ENCODE data around the gene MMP14. TPM values are rescaled to one million over a fixed set of nuclear protein-coding genes. Genes with fewer than 3 reads are reported as not detected.
"Not testable (repeated sequence)": the region's sequence is repeated elsewhere in the genome, so short reads cannot be mapped to it uniquely, and the experiment has no call there.

MMP14 gene
- total and polyA plus RNA-seq, 3 experiments from 2014 or later = 1.4 to 1.7 TPM; not detected in 1

- not testable (repeated sequence) for H3K9me3 Mint-ChIP-seq; DNase-seq; H3K36me3 Mint-ChIP-seq; H3K36me3 ChIP-seq (ENCODE audit: insufficient read depth, low read length); H3K27ac ChIP-seq (ENCODE audit: low read depth, low read length); H3K27me3 ChIP-seq (ENCODE audit: insufficient read depth, low read length, poor library complexity, severe bottlenecking); H3K4me3 Mint-ChIP-seq; H3K27ac Mint-ChIP-seq; H3K9me3 ChIP-seq (ENCODE audit: low read length); H3K4me3 ChIP-seq (ENCODE audit: low read length)
- H3K27me3 Mint-ChIP-seq = peaks cover 10 to 26% of the 10 kb centered on the region in 2 donors
- ChIA-PET CTCF (interaction anchor here (0.6 to 8.2 kb wide), 23 partner anchors 9 to 285 kb away, joined by 3 to 149 read pairs (median 7); partner anchors contain the start of genes DAD1, LRP10, MRPL52 and OXA1L), POLR2A (interaction anchor here (1.5 kb wide), 1 partner anchor 29 kb away, joined by 5 read pairs; no protein-coding TSS in a partner anchor)
- peaks cover 4 to 12% (median 12%) of the 10 kb centered on the region in 3 donors for H3K4me1 Mint-ChIP-seq
- peaks cover 12% of the 10 kb centered on the region for H3K4me1 ChIP-seq (ENCODE audit: insufficient read depth, low read length)
These were observed 15.8 kb downstream of the MMP14 start for GRCh38 chr14:22852178-22852577.

GRCh38 chr14:22852599-22852939 is 16.2 kb downstream of the MMP14 start:
- Histone ChIP-seq H3K27me3 (ENCODE audit: insufficient read depth, low read length, poor library complexity, severe bottlenecking) (peaks cover 6% of the 10 kb centered on the region), H3K4me3 (ENCODE audit: low read length) (no peak overlapping the region), H3K36me3 (ENCODE audit: insufficient read depth, low read length) (no peaks in the 10 kb centered on the region), H3K9me3 (ENCODE audit: low read length) (no peaks in the 10 kb centered on the region), H3K4me1 (ENCODE audit: insufficient read depth, low read length) (peaks cover 12% of the 10 kb centered on the region), H3K27ac (ENCODE audit: low read depth, low read length) (no peak overlapping the region)
- Mint-ChIP-seq H3K27me3 (peaks cover 10 to 29% of the 10 kb centered on the region in 2 donors), H3K9me3 (no peaks in the 10 kb centered on the region), H3K36me3 (no peaks in the 10 kb centered on the region), H3K27ac (no peak overlapping the region), H3K4me1 (peaks cover 4 to 13% (median 12%) of the 10 kb centered on the region in 3 donors), H3K4me3 (no peak overlapping the region)
- DNase-seq = no peak
- POLR2A ChIA-PET = interaction anchor here (1.0 to 1.5 kb wide), 2 partner anchors 26 to 29 kb away, joined by 4 to 5 read pairs; no protein-coding TSS in a partner anchor
- CTCF ChIA-PET = interaction anchor here (0.6 to 8.2 kb wide), 27 partner anchors 8 to 1028 kb away, joined by 3 to 149 read pairs (median 5); partner anchors contain the start of genes DAD1, LRP10, MRPL52 and OXA1L

- Mint-ChIP-seq H3K27ac (peak overlapping the region in 5 of 8 donors; percentile 18 to 95 (median 72)), H3K27me3 (peaks cover 6 to 24% of the 10 kb centered on the region in 2 donors), H3K36me3 (no peaks in the 10 kb centered on the region), H3K9me3 (no peaks in the 10 kb centered on the region), H3K4me1 (peaks cover 7 to 19% (median 16%) of the 10 kb centered on the region in 3 donors), H3K4me3 (peak overlapping the region; percentile 25 to 87 (median 82))
- ChIA-PET CTCF (interaction anchor here (0.6 to 8.2 kb wide), 32 partner anchors 8 to 1028 kb away, joined by 3 to 149 read pairs (median 5); partner anchors contain the start of genes DAD1, LRP10, MRPL52 and OXA1L), POLR2A (interaction anchor here (1.0 to 1.5 kb wide), 2 partner anchors 26 to 30 kb away, joined by 4 to 5 read pairs; no protein-coding TSS in a partner anchor)
- Histone ChIP-seq H3K4me1 (ENCODE audit: insufficient read depth, low read length) (peaks cover 15% of the 10 kb centered on the region), H3K36me3 (ENCODE audit: insufficient read depth, low read length) (no peaks in the 10 kb centered on the region), H3K27ac (ENCODE audit: low read depth, low read length) (peak overlapping the region; percentile 67), H3K9me3 (ENCODE audit: low read length) (no peaks in the 10 kb centered on the region), H3K4me3 (ENCODE audit: low read length) (peak overlapping the region; percentile 90), H3K27me3 (ENCODE audit: insufficient read depth, low read length, poor library complexity, severe bottlenecking) (peaks cover 6% of the 10 kb centered on the region)
- DNase-seq = peak; percentile 79 to 91 (median 84)
These were observed 16.8 kb downstream of the MMP14 start for GRCh38 chr14:22852940-22853767.

DNA sequence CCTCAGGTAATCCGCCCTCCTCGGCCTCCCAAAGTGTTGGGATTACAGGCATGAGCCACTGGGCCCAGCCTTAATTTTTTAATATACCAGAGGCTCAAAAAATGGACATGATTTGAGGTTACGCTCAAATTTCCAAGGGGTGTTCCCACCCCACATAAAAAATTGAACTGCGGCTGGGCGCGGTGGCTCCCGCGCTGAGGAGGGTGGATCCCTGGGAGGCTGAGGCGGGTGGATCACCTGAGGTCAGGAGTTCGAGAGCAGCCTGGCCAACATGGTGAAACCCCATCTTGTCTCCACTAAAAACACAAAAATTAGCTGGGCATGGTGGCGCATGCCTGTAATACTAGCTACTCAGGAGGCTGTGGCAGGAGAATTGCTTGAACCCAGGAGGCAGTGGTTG is 17.9 kb downstream of the MMP14 start:
- H3K27me3 ChIP-seq (ENCODE audit: insufficient read depth, low read length, poor library complexity, severe bottlenecking); H3K4me3 Mint-ChIP-seq; H3K4me3 ChIP-seq (ENCODE audit: low read length); H3K27ac Mint-ChIP-seq; H3K36me3 ChIP-seq (ENCODE audit: insufficient read depth, low read length); H3K9me3 Mint-ChIP-seq; H3K36me3 Mint-ChIP-seq; POLR2A ChIA-PET; H3K9me3 ChIP-seq (ENCODE audit: low read length); H3K27ac ChIP-seq (ENCODE audit: low read depth, low read length); DNase-seq: not testable (repeated sequence)
- CTCF ChIA-PET = interaction anchor here (0.8 to 8.2 kb wide), 18 partner anchors 9 to 298 kb away, joined by 3 to 149 read pairs (median 9); partner anchors contain the start of genes AJUBA, DAD1, LRP10 and MRPL52
- H3K4me1 ChIP-seq (ENCODE audit: insufficient read depth, low read length) = peaks cover 26% of the 10 kb centered on the region
- Mint-ChIP-seq H3K27me3 (peaks cover 15 to 28% of the 10 kb centered on the region in 2 donors), H3K4me1 (peaks cover 15 to 28% (median 24%) of the 10 kb centered on the region in 3 donors)

DNA sequence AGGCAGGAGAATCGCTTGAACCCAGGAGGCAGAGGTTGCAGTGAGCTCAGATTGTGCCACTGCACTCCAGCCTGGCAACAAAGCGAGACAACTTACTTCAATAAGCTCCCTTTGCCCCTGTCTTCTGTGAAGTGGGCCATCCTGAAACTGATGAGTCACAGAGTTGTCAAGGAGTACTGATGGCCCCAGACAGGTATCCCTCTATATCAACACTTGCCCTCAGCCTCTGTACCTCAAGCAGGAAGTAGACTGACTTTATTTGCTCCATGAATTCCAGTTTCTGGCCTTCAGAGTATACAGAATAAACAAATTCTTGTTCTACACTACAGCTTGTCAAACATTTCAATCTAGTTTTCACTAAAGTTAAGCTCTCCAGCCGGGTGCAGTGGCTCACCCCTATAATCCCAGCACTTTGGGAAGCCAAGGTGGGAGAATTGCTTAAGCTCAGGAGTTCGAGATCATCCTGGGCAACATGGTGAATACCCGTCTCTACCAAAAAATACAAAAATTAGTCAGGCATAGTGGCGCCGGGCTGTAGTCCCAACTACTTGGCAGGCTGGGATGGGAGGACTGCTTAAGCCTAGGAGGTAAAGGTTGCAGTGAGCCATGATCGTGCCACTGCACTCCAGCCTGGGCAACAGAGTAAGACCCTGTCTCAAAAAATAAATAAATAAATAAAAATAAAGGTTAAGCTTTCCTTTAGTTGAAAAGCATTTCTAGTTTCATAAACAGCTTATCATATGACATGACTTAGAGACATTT is 18.8 kb downstream of the MMP14 start:
- peaks cover 6% of the 10 kb centered on the region for H3K27me3 ChIP-seq (ENCODE audit: insufficient read depth, low read length, poor library complexity, severe bottlenecking)
- no peaks in the 10 kb centered on the region for H3K36me3 Mint-ChIP-seq
- POLR2A ChIA-PET = interaction anchor here (0.5 to 0.7 kb wide), 2 partner anchors 16 to 57 kb away, joined by 3 to 5 read pairs; no protein-coding TSS in a partner anchor
- H3K9me3 Mint-ChIP-seq = no peaks in the 10 kb centered on the region
- H3K4me3 Mint-ChIP-seq = no peak overlapping the region
- no peaks in the 10 kb centered on the region for H3K9me3 ChIP-seq (ENCODE audit: low read length)
- CTCF ChIA-PET = interaction anchor here (0.7 to 8.2 kb wide), 17 partner anchors 9 to 299 kb away, joined by 3 to 149 read pairs (median 6); partner anchors contain the start of genes LRP10 and MRPL52
- H3K4me3 ChIP-seq (ENCODE audit: low read length) = no peak overlapping the region
- no peak overlapping the region for H3K27ac ChIP-seq (ENCODE audit: low read depth, low read length)
- no peak overlapping the region for H3K27ac Mint-ChIP-seq
- no peaks in the 10 kb centered on the region for H3K36me3 ChIP-seq (ENCODE audit: insufficient read depth, low read length)
- peaks cover 15 to 28% (median 24%) of the 10 kb centered on the region in 3 donors for H3K4me1 Mint-ChIP-seq
- peaks cover 12 to 28% of the 10 kb centered on the region in 2 donors for H3K27me3 Mint-ChIP-seq
- DNase-seq = no peak
- peaks cover 26% of the 10 kb centered on the region for H3K4me1 ChIP-seq (ENCODE audit: insufficient read depth, low read length)

DNA sequence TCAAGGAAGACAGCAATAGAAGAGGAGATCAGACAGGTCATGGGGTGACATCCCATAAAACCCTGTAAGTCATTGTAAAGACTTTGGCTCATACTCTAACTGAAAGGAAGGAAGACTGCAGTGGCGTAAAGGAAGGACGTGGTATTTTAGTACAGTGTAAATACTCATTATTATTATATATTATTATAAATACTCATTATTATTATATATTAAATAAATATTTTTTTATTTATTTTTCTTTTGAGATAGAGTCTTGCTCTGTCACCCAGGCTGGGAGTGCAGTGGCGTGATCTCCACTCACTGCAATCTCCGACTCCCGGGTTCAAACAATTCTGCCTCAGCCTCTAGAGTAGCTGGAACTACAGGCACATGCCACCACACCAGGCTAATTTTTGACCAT is 20.0 kb downstream of the MMP14 start:
- H3K27ac ChIP-seq (ENCODE audit: low read depth, low read length) = no peak overlapping the region
- Mint-ChIP-seq H3K27ac (peak overlapping the region in 2 of 8 donors; percentile 8 to 93), H3K36me3 (no peaks in the 10 kb centered on the region), H3K27me3 (peaks cover 24 to 31% of the 10 kb centered on the region in 2 donors), H3K9me3 (no peaks in the 10 kb centered on the region), H3K4me3 (peak overlapping the region in 1 of 7 donors; percentile 48), H3K4me1 (peaks cover 15 to 28% (median 24%) of the 10 kb centered on the region in 3 donors)
- CTCF ChIA-PET = interaction anchor here (6.0 kb wide), 1 partner anchor 24 kb away, joined by 66 read pairs; the partner anchor contains the start of gene MRPL52
- H3K27me3 ChIP-seq (ENCODE audit: insufficient read depth, low read length, poor library complexity, severe bottlenecking) = peaks cover 6% of the 10 kb centered on the region
- H3K36me3 ChIP-seq (ENCODE audit: insufficient read depth, low read length) = no peaks in the 10 kb centered on the region
- H3K9me3 ChIP-seq (ENCODE audit: low read length) = no peaks in the 10 kb centered on the region
- no peak overlapping the region for H3K4me3 ChIP-seq (ENCODE audit: low read length)
- DNase-seq = no peak
- H3K4me1 ChIP-seq (ENCODE audit: insufficient read depth, low read length) = peaks cover 26% of the 10 kb centered on the region
- POLR2A ChIA-PET = no interaction called here

DNA sequence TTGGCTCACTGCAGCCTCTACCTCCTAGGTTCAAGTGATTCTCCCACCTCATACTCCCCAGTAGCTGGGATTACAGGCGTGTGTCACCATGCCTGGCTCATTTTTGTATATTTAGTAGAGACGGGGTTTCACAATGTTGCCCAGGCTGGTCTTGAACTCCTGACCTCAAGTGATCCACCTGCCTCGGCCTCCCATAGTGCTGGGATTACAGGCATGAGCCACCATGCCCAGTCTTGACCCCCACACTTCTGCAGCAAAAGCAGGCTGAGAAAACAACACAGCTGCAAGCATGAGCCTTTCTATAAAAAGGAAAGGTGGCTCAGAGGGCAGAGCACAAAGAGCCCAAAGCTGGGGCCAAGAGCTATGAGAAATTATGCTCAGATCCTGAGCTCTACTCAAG is 24.0 kb downstream of the MMP14 start:
- H3K27ac ChIP-seq (ENCODE audit: low read depth, low read length); H3K9me3 Mint-ChIP-seq; H3K36me3 Mint-ChIP-seq; H3K4me3 ChIP-seq (ENCODE audit: low read length); H3K9me3 ChIP-seq (ENCODE audit: low read length); H3K27ac Mint-ChIP-seq; DNase-seq; H3K27me3 ChIP-seq (ENCODE audit: insufficient read depth, low read length, poor library complexity, severe bottlenecking); H3K36me3 ChIP-seq (ENCODE audit: insufficient read depth, low read length): not testable (repeated sequence)
- Mint-ChIP-seq H3K27me3 (peaks cover 25 to 29% of the 10 kb centered on the region in 2 donors), H3K4me3 (peak overlapping the region in 1 of 7 donors; percentile 36), H3K4me1 (peaks cover 11 to 25% (median 18%) of the 10 kb centered on the region in 3 donors)
- peaks cover 14% of the 10 kb centered on the region for H3K4me1 ChIP-seq (ENCODE audit: insufficient read depth, low read length)
- CTCF ChIA-PET = interaction anchor here (0.7 to 4.0 kb wide), 4 partner anchors 9 to 40 kb away, joined by 3 to 26 read pairs (median 14); partner anchors contain the start of gene LRP10
- POLR2A ChIA-PET = interaction anchor here (0.6 kb wide), 1 partner anchor 101 kb away, joined by 3 read pairs; no protein-coding TSS in a partner anchor
